Measurements from ENCODE around the gene UBB. TPM values are rescaled to one million over a fixed set of nuclear protein-coding genes. Genes with fewer than 3 reads are reported as not detected.

The UBB gene
- total and polyA plus RNA-seq, 9 of the 15 experiments (the other 6 are each of a cell fraction or from before 2014, with no cell fraction given), result 1,069 to 4,143 (median 1,696) TPM

DNA sequence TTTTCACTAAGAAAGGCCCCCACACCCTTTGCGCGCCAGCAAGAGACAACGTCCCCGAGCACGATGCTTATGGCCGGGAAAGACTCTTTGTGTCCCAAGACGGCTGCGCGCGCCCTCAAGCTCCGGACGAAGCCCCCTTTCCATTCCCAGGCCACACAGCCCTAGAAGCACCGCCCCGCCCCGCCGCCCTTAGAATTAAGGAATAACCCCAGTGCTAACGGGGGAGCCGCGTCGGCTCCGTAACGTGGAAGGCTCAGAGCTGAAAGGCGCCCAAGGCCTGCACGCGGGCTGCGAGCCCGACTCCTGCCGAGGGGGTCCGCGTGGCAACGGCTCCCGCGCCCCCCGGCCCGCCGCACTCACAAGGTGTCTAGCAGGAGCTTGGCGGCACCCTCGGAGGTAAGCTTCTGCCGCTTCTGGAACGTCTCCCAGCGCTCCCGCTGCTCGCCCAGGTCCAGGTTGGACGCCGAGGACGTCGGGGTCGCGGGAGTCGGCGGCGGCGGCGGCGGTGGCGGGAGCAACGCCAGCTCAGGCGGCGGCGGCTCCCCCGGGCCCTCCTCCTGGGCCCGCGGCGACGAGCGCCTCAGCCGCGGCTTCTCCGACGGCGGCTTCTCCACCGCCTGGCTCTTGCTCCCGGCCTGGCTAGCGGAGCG lies 28.1 kb upstream of the UBB start (continued):
- TF ChIP-seq PHTF2 (CRISPR knock-in tag; IDR thresholded peaks at IDR 0.05) (no peak), HDAC2 (IDR thresholded peaks at IDR 0.05) (no peak), SP1 (CRISPR knock-in tag; IDR thresholded peaks at IDR 0.05) (no peak), HMGXB4 (CRISPR knock-in tag; IDR thresholded peaks at IDR 0.05) (no peak), RBFOX2 (IDR thresholded peaks at IDR 0.05; ENCODE audit: low read depth, low read length) (no peak; the same call in 1 of the 2 replicates), U2AF1 (optimal IDR thresholded peaks at IDR 0.05; ENCODE audit: low read depth, low read length) (no peak), ZNF79 (CRISPR knock-in tag; IDR thresholded peaks at IDR 0.05; ENCODE audit: low read depth) (no peak), ETV1 (tag; conservative IDR thresholded peaks at IDR 0.05; ENCODE audit: low read depth) (no peak), ADNP (tag; IDR thresholded peaks at IDR 0.05) (no peak), YBX1 (IDR thresholded peaks at IDR 0.05) (no peak), RFX5 (IDR thresholded peaks at IDR 0.05; ENCODE audit: low read depth, low read length) (no peak), HLTF (IDR thresholded peaks at IDR 0.05) (no peak), YY1 (IDR thresholded peaks at IDR 0.05; ENCODE audit: borderline replicate concordance in 1 of 3, control insufficient read depth in 1 of 3, extremely low read depth in 1 of 3, insufficient read depth in 3 of 3, insufficient read length in 1 of 3, insufficient replicate concordance in 2 of 3, low read depth in 1 of 3, low read length in 2 of 3) (no peak)
- TF ChIP-seq, protein P1, sequence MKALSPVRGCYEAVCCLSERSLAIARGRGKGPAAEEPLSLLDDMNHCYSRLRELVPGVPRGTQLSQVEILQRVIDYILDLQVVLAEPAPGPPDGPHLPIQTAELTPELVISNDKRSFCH (CRISPR knock-in tag; IDR thresholded peaks at IDR 0.05), result no peak
- TF ChIP-seq, protein P1 (tag; IDR thresholded peaks at IDR 0.05), result no peak

Data from K562 (cell line).